Adipose tissue (tissue), 3 donors: ENCODE data around the gene COPA. TPM values are rescaled to one million over a fixed set of nuclear protein-coding genes. Genes with fewer than 3 reads are reported as not detected.

Source experiments
- H3K27ac ChIP-seq: one replicate; pipeline ENCODE4 v1.5.1; 2013; ENCODE audit warnings: low read depth, low read length
- WGBS, 3 donors: extraction: QIAGEN DNeasy Blood & Tissue Kit; methylation state at CpG; one replicate each; pipeline ENCODE4 v1.1.7; 2013; 5-methylcytosine and 5-hydroxymethylcytosine counted together
- polyA plus RNA-seq, 3 donors: library from polyadenylated mRNA; stranded (reverse); fragments of 200-250 nt; gene quantifications; one replicate each; pipeline ENCODE4 v1.2.3, GENCODE V29; 2013
- donor health status: healthy with polysubstance abuse.
- donor health status: Bipolar disorder and iron deficiency.
- donor health status: healthy.

COPA gene
- polyA plus RNA-seq, 3 donors = 47.4 to 86.6 (median 75.8) TPM

DNA sequence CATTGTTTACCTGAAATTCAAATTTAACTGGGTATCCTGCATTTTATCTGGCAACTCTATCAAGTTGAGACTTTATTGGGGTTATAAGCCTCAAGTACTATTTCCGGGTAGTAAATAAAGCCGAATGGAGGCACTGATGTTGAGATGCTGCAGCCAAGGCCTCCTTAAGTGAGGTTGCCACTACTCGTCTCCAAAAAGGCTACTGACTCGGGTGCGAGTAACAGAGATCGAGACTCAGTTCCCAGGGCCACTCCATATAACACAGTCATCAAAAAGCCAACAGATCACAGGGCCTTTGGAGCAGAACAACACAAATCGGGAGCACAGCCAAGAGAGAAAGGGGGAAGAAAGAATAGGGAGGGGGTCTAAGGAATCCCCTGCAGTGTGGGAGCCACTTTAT lies 524 bp downstream of the COPA start:
- 0 to 1% (median 0%) methylated on average over 7 of the region's 7 CpGs for WGBS, 3 donors
- H3K27ac ChIP-seq = peak overlapping the region; percentile 87

DNA sequence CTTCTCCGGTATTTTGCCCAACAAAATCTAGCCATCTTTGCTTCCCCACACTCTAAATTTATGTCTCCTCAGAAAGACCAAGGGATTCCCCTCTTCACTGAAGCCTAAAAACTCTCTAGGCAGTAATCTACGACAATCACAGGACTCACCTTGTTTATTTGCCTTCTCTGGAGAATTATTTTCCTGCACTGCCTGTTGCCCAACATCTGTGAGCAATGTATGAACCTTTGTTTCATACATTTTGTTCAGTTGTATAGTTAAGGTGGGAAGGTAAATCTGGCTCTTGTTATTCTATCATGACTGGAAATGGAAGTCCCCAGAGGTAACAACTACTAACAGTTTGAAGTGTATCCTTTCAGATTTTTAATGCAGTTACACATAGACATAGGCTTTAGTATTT lies 2.2 kb downstream of the COPA start:
- no peak overlapping the region for H3K27ac ChIP-seq
- WGBS, 3 donors = 32 to 71% (median 67%) methylated on average over 2 of the region's 2 CpGs

DNA sequence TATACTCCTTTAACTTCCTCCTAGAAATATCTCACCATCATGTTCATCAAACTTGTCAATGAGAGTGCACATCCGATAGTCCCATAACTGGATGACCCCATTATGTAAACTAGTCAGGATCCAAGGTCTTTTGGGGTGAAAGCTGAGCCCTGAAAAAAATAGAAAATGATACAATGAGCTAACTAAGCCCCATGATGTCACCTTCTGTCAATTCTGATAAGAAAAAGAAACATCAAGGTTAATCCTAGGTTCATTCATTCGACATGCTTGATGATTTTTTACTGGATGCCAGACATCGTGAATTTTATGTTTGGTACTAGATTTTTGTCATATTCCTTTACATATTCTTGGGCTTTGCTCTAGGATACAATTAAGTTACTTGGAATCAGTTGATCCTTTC lies 2.9 kb downstream of the COPA start:
- WGBS, 3 donors = 65 to 80% (median 80%) methylated on average over 3 of the region's 3 CpGs

DNA sequence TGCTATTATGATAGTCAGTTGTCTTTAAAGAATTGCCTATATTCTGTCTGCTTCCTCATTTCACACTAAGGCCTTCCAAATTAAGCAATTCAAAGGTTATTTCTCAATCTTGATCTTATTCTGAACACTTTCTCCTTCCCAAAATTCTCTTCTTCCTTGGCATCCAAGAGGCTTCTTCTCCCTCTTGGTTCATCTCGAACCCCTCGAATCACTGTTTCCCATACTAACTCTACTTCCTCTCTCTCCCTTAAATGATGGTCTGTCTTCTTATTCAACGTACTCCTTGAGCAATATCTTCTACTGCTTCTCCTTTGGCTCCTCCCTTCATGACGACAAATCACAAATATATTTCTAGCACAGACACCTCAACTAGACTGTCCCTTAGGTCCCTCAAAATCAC lies 4.5 kb downstream of the COPA start:
- 54 to 82% (median 58%) methylated on average over 4 of the region's 4 CpGs for WGBS, 3 donors
- no peak overlapping the region for H3K27ac ChIP-seq

More for the DNA sequence above, 2.9 kb downstream of the COPA start:
- H3K27ac ChIP-seq = no peak overlapping the region

DNA sequence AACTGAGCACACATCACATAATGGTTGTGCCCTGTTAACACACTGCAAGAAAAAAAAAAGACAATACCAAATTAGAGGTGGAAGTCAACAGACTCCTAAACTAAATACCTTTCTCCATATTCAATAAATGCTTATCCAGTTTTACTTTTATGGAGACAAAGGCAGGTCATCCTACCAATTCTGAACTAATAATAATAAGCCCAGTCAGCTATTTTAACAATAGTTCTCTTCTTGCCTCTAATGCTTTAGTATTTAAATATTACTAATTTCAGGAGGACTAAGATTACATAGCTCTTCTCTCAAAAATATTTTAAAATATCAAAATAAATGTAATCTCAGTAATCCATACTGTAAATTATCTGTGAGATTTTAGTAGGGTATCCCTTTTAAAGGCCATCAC lies 10.5 kb downstream of the COPA start:
- no peak overlapping the region for H3K27ac ChIP-seq

DNA sequence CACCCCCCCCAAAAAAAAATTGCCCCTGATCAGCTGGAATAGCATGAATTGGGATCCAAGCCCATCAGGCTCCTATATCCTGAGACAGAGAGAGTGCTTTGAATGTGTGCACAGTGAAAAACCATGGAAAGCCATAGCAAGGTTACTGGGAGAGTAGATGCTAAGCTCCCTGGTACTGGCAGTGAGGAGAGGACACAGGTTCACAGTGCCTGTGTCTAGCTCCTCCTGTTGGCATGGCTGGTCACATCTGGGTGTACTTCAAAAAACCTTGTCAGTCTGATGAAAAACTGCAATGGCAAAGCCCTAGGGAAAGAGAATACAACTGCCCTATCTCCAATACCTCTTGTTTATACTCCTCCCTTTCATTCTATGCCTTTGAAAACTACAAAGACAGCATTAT lies 12.9 kb downstream of the COPA start:
- no peak overlapping the region for H3K27ac ChIP-seq

DNA sequence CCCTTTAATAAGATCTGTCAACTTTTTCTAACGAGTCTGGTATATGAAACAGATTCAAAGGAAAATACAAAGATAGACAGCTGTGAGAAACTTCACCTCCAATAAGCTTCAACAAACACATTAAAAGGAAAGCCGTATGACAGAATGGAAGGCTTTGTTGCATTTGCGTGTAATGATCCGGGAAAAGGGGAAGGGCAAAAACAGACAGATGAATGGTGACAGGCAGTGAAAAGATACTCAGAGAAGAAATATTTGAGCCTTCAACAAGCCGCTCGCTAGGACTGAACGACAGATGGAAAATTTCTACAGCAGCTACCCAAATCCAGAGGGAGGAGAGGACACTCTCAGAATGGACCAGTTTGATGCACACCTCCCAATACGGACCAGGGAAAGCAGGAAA lies 14.9 kb downstream of the COPA start:
- 74 to 90% (median 87%) methylated on average over 8 of the region's 8 CpGs for WGBS, 3 donors
- no peak overlapping the region for H3K27ac ChIP-seq

DNA sequence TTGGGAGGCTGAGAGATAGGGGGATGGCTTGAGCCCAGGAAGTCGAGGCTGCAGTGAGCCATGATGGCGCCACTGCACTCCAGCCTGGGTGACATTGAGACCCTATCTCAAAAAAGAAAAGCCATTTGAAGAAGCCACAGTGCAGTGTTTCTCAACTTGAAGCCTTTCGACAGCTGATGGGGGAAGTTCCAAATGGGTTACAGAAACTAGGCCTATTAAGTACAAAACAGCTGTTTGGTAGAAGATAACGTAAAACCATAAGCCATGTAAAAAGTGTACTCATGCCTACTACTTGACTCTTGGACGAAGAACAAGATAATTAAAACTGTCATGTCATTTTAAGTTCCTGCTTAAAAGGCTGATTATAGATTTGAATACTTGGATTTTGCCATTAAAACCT lies 16.6 kb downstream of the COPA start:
- 88 to 90% (median 88%) methylated on average over 5 of the region's 5 CpGs for WGBS, 3 donors
- H3K27ac ChIP-seq = no peak overlapping the region

DNA sequence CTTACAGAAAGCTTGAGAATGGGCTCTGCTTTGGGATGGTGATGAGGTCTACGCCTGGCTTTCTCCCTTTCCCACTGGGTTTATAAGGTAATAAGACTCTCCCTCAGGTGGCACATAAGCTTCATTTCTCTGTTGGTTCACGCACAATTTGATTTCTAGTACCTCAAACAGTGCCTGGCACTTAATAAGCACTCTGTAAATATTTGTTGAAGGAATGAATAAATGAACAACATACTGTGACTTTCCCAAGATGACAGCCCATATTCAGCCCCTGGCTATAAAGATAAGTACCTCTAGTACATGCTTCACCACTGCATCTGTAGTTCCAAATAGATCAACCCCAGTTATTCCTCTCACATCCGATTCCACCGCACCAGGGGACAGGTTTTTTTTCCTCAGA lies 17.8 kb downstream of the COPA start:
- H3K27ac ChIP-seq = no peak overlapping the region
- WGBS, 3 donors = 59 to 96% (median 94%) methylated on average over 4 of the region's 4 CpGs

DNA sequence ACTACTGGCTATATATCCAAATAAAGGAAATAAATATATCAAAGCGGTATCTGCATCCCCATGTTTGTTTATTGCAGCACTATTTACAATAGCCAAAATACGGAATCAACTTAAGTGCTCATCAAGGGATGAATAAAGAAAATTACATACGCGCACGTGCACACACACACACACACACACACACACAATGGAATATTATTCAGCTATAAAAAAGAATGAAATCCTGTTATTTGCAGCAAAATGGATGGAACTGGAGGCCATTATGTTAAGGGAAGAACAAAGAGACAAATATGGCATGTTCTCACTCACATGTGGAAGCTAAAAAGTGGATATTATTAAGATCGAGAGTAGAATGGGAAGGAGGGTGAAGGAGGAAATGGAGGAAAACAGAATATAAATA lies 20.2 kb downstream of the COPA start:
- no peak overlapping the region for H3K27ac ChIP-seq
- 96 to 97% (median 97%) methylated on average over 6 of the region's 6 CpGs for WGBS, 3 donors

DNA sequence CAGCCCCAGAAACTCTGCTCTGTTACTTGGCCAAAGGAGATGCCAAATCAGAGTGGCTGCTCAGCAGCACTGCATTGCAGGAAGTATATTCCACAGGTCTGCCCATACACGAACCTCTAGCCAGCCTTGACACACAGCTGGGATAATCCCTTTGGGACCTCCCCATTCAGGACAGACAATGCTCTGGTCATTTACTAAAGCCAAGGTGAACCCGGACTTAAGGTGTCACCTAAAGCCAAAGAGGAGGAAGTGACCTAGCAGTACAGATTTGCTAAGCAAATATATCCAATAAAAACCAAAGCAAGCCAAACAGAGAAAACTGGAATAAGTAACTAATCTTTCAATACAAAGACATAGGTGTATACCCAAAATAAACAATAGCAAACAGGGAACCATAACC lies 27.7 kb downstream of the COPA start:
- WGBS, 3 donors = 51 to 79% (median 60%) methylated on average over 2 of the region's 2 CpGs
- H3K27ac ChIP-seq = no peak overlapping the region

DNA sequence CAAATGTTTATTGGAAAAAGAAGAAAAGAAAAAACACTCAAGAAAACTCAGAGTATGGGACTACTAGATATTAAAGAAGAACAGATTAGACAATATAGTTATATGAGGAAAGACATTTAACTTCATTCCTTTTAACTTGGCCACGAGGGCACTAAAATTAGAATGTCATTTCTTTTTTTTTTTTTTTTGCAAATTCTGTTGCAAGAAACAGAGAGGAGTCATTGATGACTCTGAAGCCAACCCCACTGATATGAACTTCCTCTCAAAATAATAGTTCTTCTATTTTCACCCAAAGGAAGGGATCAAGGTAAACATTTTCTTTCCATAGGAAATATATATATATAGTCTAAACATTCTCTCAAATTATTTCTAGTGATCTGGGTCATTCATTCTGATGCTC lies 33.5 kb downstream of the COPA start:
- no peak overlapping the region for H3K27ac ChIP-seq
- WGBS, 3 donors = 44 to 85% (median 47%) methylated on average over 1 of the region's 1 CpG

DNA sequence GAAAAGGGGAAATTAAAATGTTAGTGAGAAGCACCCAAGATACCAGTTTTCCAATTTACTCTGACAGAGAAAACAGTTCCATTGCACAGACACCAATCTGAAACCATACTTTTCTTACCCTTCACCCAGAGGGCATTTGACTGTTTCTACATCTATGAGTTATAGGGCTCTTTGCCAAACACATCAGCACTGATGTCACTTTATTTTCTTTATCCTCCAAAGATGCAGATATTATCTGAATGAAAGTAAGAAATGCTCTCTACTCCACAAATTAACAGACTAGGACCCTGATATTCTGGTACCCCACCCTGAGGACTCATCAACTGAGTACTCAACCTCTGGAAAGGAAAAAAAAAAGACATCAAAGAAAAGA lies 33.9 kb downstream of the COPA start:
- no peak overlapping the region for H3K27ac ChIP-seq

DNA sequence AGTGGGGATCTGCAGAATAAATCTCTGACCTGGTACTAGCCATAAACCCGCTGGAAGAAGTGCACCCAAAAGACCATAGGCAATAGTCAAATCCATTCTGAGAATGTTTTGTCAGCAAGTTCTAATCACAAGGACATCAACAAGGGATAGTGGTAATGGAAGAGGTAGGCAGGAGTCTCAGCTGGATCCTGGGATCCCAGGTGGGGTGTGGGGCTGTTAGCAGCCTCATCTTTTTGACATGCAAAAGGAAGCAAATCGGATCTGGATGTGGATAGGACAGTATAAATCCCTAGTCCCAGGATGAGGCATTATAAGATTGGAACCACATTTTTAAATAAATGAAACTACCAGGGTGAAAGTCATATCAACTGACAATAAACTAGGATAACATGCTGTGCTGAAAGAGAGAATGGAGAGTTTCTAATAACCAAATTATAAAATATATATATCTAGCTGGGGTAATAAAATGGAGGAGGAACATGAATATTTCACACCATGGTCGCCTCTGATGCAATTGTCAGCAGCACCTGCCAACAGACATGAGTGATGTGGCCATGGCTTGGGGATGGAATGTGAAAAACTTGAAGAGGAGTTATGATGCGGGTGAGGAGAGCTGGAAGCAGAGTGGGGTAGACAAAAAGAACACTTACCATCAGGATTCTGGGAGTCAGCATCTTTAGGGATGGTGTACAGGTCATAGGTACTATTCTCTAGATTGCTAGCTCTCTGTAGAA lies 34.4 kb downstream of the COPA start:
- no peak overlapping the region for H3K27ac ChIP-seq
- 80 to 91% (median 87%) methylated on average over 4 of the region's 4 CpGs for WGBS, 3 donors

DNA sequence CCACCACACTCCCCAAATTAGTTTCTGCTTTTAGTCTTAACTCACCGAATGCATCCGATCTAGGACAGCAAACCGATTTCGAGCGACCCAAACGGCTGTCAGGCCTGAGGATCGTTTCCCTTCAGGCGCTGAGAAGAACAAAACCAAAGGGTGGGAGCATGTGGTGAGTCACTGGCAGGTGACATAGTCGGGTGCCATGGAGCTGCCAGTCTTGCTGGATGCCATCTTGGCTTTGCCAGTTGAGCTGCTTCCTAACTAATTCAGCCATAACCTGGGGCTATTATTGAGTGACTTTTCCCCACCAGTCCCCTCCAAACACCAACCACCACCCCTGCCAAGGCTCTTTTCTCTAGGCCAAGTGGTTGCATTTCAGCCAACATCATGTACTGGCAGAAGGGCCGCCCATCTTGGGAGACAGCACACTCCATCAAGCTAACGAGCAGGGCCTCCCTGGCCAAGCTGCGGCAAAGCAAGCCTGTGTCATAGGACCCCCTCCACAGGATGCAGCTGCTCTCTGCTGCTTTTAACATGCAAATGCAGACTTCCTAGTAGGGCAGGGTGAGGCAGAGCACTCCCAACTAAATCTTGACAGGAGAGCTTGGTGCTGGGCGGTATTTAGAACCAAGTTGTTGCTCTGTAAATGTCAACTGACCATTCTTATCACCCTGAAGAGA lies 35.8 kb downstream of the COPA start:
- no peak overlapping the region for H3K27ac ChIP-seq
- 85 to 92% (median 89%) methylated on average over 13 of the region's 13 CpGs for WGBS, 3 donors

DNA sequence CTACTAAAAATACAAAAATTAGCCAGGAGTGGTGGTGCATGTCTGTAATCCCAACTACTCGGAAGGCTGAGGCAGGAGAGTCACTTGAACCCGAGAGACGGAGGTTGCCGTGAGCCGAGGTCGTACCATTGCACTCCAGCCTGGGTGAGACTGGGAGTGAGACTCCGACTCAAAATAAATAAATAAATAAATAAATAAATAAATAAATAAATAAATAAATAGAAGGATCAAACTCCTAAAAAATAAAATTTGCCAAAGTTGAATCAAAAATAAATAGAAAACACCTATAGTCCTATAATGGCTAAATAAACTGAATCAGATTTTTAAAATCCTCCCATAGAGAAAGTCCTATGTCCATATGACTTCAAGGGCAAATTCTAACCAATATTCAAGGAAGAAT lies 42.9 kb downstream of the COPA start:
- 80 to 85% (median 83%) methylated on average over 7 of the region's 7 CpGs for WGBS, 3 donors
- no peak overlapping the region for H3K27ac ChIP-seq

DNA sequence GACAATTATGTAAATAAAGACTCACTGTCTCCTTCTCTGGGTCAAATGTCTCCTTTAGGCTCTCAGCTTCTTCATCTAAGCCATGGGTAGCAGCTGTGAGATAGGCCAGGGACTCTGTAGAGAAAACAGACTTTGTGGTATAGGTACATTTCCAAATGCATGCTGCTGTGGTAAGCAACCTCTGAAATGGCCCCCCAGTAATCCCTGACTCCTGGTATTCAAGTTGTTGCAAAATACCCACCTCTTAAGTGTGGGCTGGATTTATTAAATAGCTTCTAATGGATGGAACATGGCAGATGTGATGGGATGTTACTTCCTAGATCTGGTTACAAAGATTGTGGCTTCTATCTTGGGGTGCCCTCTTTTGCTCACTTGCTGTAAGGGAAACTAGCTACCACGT lies 47.0 kb downstream of the COPA start:
- 82 to 100% (median 93%) methylated on average over 1 of the region's 1 CpG for WGBS, 3 donors
- H3K27ac ChIP-seq = no peak overlapping the region

DNA sequence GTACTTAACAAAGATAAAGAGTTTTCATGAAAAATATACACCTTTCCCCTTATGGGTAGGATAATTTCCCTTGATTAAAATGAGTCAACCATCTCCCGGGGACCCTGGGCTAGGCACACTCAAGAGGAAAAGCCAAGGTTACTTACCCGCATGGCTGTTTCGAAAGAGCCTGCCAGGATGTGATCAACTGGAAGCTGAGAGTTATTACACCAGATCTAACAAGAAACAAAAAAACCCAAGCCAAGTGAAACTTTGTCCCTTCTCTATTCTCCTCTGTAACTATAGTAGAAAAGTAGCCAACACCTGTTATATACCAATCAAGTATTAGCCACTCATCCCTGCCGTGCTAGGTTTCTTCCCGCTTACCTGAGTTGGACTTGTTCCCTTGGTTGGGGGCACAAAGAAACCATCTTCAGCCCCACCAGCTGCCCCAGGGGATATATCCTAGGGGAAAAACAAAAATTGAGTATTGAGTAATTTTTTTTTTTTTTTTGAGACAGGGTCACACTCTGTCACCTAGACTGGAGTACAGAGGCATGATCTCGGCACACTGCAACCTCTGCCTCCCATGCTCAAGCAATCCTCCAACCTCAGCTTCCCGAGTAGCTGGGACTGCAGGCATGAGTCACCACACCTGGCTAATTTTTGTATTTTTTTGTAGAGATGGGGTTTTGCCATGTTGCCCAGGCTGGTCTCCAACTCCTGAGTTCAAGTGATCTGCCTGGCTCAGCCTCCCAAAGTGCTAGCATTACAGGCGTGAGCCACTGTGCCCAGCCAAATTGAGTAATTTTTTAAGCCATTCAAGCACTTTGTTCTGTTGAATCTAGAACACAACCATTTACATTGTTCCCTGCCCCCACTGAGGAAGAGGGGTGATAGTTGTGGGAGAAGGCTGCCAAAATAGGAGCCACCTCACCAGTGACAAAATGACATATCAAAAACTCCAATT lies 49.8 kb downstream of the COPA start:
- no peak overlapping the region for H3K27ac ChIP-seq
- WGBS, 3 donors = 71 to 88% (median 72%) methylated on average over 8 of the region's 8 CpGs
